Omental fat pad (tissue), 4 donors: Measurements from ENCODE around the gene SPINT1. TPM values are rescaled to one million over a fixed set of nuclear protein-coding genes. Genes with fewer than 3 reads are reported as not detected.

ENCODE experiments used
- ATAC-seq: fragments of 150-250 bp; one replicate; pipeline ENCODE4 v1.9.1; 2016; ENCODE audit warnings: mild to moderate bottlenecking, moderate library complexity; ENCODE audit not compliant: low FRiP score
- DNase-seq: peaks from one replicate; pipeline ENCODE4 v3.0.0-alpha.2; 2019; ENCODE audit warnings: low spot score
- CTCF ChIP-seq, 3 donors: fragments of 450-650 bp; IDR thresholded peaks; one replicate each; pipeline ENCODE4 v1.5.1; 2016 to 2017; ENCODE audit warnings: antibody characterized with exemption in 3 of 3, mild to moderate bottlenecking in 3 of 3, moderate library complexity in 2 of 3
- total RNA-seq, 4 donors: library from RNA; depleted of rRNA; stranded (reverse); fragments of >200 nt; gene quantifications; one replicate each; pipeline ENCODE4 v1.1.0, GENCODE V29; 2016

The SPINT1 gene
- total RNA-seq, 4 donors from 2014 or later, result 0.95 to 16.2 (median 11.7) TPM

GRCh38 chr15:40850576-40851112 is 6.8 kb downstream of the SPINT1 start:
- ATAC-seq (no peak), DNase-seq (no peak)
- TF ChIP-seq CTCF (IDR thresholded peaks at IDR 0.05), result no peak

GRCh38 chr15:40852529-40852928 is 8.7 kb downstream of the SPINT1 start:
- ATAC-seq, result no peak
- TF ChIP-seq CTCF (IDR thresholded peaks at IDR 0.05), result no peak
- DNase-seq, result no peak

DNA sequence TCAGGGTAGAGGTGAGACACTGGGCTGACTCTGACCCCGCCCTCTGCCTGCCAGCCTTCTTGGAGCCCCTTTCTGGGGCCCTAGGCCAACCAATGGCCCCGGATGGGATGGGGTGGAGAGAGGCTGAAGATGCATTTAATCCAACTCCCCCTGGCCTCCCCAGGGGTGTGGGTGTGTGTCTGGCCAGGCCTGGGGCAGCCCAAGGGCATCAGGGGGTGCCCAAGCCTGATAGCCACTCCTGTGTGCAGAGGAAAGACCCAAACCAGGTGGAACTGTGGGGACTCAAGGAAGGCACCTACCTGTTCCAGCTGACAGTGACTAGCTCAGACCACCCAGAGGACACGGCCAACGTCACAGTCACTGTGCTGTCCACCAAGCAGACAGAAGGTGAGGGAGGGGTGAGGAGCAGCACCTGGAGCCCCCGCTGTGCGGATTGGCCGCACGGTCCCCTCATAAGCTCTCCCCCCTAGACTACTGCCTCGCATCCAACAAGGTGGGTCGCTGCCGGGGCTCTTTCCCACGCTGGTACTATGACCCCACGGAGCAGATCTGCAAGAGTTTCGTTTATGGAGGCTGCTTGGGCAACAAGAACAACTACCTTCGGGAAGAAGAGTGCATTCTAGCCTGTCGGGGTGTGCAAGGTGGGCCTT is 9.5 kb downstream of the SPINT1 start:
- no peak for ATAC-seq
- TF ChIP-seq CTCF (IDR thresholded peaks at IDR 0.05), result no peak
- no peak for DNase-seq

DNA sequence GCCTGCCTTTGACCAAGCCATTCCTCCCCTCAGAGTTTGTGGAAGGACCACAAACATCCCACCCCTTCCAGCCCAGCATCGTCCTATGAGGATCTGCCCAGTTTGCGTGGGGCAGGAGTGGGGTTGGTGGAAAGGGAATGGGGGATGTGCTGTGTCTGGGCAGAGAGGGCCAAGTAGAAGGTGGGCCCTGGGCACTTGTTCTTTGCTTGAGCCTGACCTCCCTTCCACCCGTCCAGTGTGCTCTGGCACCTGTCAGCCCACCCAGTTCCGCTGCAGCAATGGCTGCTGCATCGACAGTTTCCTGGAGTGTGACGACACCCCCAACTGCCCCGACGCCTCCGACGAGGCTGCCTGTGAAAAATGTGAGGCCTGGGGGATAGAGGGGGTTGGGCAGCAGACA is 10.3 kb downstream of the SPINT1 start:
- no peak for DNase-seq
- ATAC-seq, result no peak
- TF ChIP-seq CTCF (IDR thresholded peaks at IDR 0.05), result no peak

DNA sequence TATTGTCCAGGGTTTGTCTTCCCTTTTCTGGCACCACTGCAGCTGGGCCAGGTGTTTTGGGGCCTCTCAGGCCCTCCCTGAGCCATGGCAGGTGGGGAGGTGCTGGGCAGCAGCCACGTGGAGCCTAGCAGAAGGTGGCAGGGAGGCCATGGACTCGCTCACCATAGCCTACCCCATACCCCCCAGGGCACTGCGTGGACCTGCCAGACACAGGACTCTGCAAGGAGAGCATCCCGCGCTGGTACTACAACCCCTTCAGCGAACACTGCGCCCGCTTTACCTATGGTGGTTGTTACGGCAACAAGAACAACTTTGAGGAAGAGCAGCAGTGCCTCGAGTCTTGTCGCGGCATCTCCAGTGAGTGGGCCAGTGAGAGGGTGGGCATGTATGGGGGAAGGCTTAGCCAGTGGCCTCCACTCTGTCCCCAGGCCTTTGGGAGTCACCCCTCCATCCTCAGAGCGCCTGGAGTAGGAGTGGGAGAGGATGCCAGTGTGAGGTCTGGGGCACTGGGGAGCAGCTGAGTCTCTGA is 11.9 kb downstream of the SPINT1 start:
- ATAC-seq (no peak), DNase-seq (no peak)
- TF ChIP-seq CTCF (IDR thresholded peaks at IDR 0.05), result no peak

- no peak for TF ChIP-seq CTCF (IDR thresholded peaks at IDR 0.05)
- ATAC-seq (no peak), DNase-seq (no peak)
These were observed 12.9 kb downstream of the SPINT1 start for GRCh38 chr15:40856746-40857145.
